HepG2 (cell line): ENCODE measurements around the gene GPR149. TPM values are rescaled to one million over a fixed set of nuclear protein-coding genes. Genes with fewer than 3 reads are reported as not detected.
A peak's percentile ranks its signal among the peaks of the same experiment; 100 is the strongest.

ENCODE experiments used
- ADNP ChIP-seq: sonication (generic); formaldehyde crosslinking; IDR thresholded peaks from 2 replicates; pipeline ENCODE4 v1.4.0; 2020; ENCODE audit warnings: missing genetic modification reagents
- AGO1 ChIP-seq: fragments of 200-400 bp; formaldehyde crosslinking; IDR thresholded peaks from 2 replicates; pipeline ENCODE4 v1.6.1; 2017; ENCODE audit warnings: mild to moderate bottlenecking, low read depth, low read length, moderate library complexity; ENCODE audit not compliant: poor library complexity, severe bottlenecking
- ARNTL ChIP-seq: sonication (generic); formaldehyde crosslinking; IDR thresholded peaks from 2 replicates; pipeline ENCODE4 v1.4.0; 2020; ENCODE audit warnings: mild to moderate bottlenecking, missing genetic modification reagents
- ATF7-NPFF ChIP-seq: sonication (generic); formaldehyde crosslinking; IDR thresholded peaks from 2 replicates; pipeline ENCODE4 v1.8.1; 2023; ENCODE audit warnings: mild to moderate bottlenecking, low read depth, missing genetic modification reagents, moderate library complexity
- FOXP1 ChIP-seq, 2 experiments: fragments of 450-650 bp in 1 of 2; IDR thresholded peaks; 2 replicates each; pipeline ENCODE4 v1.6.1; 2017 to 2018; ENCODE audit warnings: antibody characterized with exemption in 1 of 2
- GLI4 ChIP-seq: sonication (generic); formaldehyde crosslinking; IDR thresholded peaks from 2 replicates; pipeline ENCODE4 v1.5.1; 2020; ENCODE audit warnings: missing genetic modification reagents, mild to moderate bottlenecking, moderate library complexity, borderline replicate concordance
- POGZ ChIP-seq: sonication (generic); formaldehyde crosslinking; IDR thresholded peaks from 2 replicates; pipeline ENCODE4 v1.4.0; 2020; ENCODE audit warnings: mild to moderate bottlenecking, missing genetic modification reagents
- PRDM15 ChIP-seq: sonication (generic); formaldehyde crosslinking; IDR thresholded peaks from 2 replicates; pipeline ENCODE4 v1.4.0; 2020; ENCODE audit warnings: missing genetic modification reagents
- TCF7 ChIP-seq: sonication (generic); IDR thresholded peaks from 2 replicates; pipeline ENCODE4 v1.6.1; 2016; ENCODE audit warnings: antibody characterized with exemption, low read depth
- ZNF614 ChIP-seq: IDR thresholded peaks from 2 replicates; pipeline ENCODE4 v1.6.1; 2018; ENCODE audit warnings: missing biosample characterization, missing genetic modification reagents, inconsistent platforms, borderline replicate concordance
- ZSCAN9 ChIP-seq: IDR thresholded peaks from 2 replicates; pipeline ENCODE4 v1.6.1; 2016; ENCODE audit warnings: borderline replicate concordance
- polyA plus RNA-seq, 8 experiments: library from polyadenylated mRNA; depleted of rRNA in 3 of 8; stranded (reverse) in 7 of 8; unstranded in 1 of 8; fragments of >200 nt; fragmentation: Illumina TruSeq in 4 of 8; extraction: Trizol in 4 of 8; gene quantifications; 2 replicates each; pipeline versions ENCODE4 v1.2.1 to v1.2.3, GENCODE V29; 2011 to 2016; ENCODE audit warnings: low read depth in 4 of 8, missing spikeins in 1 of 8, mixed read lengths in 1 of 8; ENCODE audit not compliant: insufficient read depth in 1 of 8
- total RNA-seq, 5 experiments: library from RNA; depleted of rRNA; stranded (reverse); fragments of >200 nt; fragmentation: Illumina TruSeq; extraction: Trizol; gene quantifications; 2 replicates each; pipeline ENCODE4 v1.2.3, GENCODE V29; 2016; ENCODE audit warnings: low read depth in 1 of 5
- TF ChIP-seq, protein P1 (sequence below): sonication (generic); formaldehyde crosslinking; IDR thresholded peaks from 2 replicates; pipeline ENCODE4 v1.4.0; 2020; ENCODE audit warnings: mild to moderate bottlenecking, low read depth, missing genetic modification reagents
- TF ChIP-seq, protein P2 (sequence below): IDR thresholded peaks from 2 replicates; pipeline ENCODE4 v1.6.1; 2016
- TF ChIP-seq, protein P3 (sequence below): sonication (generic); formaldehyde crosslinking; IDR thresholded peaks from 2 replicates; pipeline ENCODE4 v1.4.0; 2020; ENCODE audit warnings: missing genetic modification reagents, mild to moderate bottlenecking, borderline replicate concordance
- TF ChIP-seq, protein P4 (sequence below): IDR thresholded peaks from 2 replicates; pipeline ENCODE4 v1.6.1; 2012; ENCODE audit warnings: low read length, improper control_type of control experiment

The GPR149 gene
- total and polyA plus RNA-seq, 2 of the 13 experiments (the other 11 are each of a cell fraction or from before 2014, with no cell fraction given), result not detected

DNA sequence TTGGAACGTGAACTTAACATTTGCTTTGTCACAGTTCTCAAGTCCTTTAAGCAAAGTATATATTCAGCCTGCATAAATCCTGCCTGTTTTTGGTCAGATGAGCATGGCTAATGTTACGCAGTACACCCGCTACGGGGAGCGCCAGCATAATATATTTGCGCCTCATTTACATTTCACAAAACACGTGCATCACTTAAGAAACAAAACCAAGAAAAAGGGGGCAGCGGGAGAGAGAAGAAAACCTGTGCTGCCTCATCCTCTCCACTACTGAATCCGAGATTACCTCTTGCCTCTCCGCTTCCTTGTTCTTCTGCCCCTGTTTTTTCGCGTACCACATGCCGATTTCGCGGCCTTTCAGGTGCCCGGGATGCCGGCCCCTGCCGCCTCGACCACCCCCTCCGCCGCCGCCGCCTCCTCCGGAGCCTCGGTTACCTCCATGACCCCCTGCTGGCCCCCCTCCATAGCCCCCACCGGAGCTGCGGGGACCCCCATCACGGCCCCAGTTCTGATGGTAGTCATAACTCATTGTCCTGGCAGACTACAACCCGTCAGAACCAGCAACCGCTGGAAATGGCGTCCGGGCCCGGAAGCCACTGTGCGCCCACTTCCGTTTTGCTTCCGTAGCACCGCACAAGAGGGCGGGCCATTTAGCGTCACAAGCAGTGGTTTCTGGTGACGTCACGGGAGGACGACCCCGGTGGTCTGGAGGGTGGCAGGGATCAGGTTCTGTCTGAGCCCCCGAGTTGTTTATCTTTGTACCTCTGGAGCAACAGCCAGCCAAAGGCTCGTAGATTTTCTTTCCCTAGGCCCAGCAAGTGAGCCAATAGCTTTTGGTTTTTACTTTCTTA is 105.9 kb downstream of the GPR149 start, which contains the start of gene DHX36 (continued):
- no peak for TF ChIP-seq PRDM15 (CRISPR knock-in tag)
- TF ChIP-seq ZSCAN9 (CRISPR knock-in tag), result no peak; the same call in none of the 2 replicates
- no peak for TF ChIP-seq FOXP1 (IDR thresholded peaks at IDR 0.05)
- no peak for TF ChIP-seq FOXP1 (CRISPR knock-in tag; IDR thresholded peaks at IDR 0.05)
- TF ChIP-seq, protein P1, sequence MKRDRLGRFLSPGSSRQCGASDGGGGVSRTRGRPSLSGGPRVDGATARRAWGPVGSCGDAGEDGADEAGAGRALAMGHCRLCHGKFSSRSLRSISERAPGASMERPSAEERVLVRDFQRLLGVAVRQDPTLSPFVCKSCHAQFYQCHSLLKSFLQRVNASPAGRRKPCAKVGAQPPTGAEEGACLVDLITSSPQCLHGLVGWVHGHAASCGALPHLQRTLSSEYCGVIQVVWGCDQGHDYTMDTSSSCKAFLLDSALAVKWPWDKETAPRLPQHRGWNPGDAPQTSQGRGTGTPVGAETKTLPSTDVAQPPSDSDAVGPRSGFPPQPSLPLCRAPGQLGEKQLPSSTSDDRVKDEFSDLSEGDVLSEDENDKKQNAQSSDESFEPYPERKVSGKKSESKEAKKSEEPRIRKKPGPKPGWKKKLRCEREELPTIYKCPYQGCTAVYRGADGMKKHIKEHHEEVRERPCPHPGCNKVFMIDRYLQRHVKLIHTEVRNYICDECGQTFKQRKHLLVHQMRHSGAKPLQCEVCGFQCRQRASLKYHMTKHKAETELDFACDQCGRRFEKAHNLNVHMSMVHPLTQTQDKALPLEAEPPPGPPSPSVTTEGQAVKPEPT (CRISPR knock-in tag), result no peak
- TF ChIP-seq AGO1, result no peak
- TF ChIP-seq TCF7, result no peak
- TF ChIP-seq GLI4 (CRISPR knock-in tag), result no peak
- no peak for TF ChIP-seq ADNP (CRISPR knock-in tag)
- TF ChIP-seq ATF7-NPFF (CRISPR knock-in tag), result no peak
- TF ChIP-seq POGZ, result peak; percentile 96
- TF ChIP-seq, protein P2, sequence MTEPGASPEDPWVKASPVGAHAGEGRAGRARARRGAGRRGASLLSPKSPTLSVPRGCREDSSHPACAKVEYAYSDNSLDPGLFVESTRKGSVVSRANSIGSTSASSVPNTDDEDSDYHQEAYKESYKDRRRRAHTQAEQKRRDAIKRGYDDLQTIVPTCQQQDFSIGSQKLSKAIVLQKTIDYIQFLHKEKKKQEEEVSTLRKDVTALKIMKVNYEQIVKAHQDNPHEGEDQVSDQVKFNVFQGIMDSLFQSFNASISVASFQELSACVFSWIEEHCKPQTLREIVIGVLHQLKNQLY (CRISPR knock-in tag), result no peak
- TF ChIP-seq ARNTL, result 0 out of 2 replicates have a peak, but pooled peaks have one; percentile 19
- TF ChIP-seq, protein P3, sequence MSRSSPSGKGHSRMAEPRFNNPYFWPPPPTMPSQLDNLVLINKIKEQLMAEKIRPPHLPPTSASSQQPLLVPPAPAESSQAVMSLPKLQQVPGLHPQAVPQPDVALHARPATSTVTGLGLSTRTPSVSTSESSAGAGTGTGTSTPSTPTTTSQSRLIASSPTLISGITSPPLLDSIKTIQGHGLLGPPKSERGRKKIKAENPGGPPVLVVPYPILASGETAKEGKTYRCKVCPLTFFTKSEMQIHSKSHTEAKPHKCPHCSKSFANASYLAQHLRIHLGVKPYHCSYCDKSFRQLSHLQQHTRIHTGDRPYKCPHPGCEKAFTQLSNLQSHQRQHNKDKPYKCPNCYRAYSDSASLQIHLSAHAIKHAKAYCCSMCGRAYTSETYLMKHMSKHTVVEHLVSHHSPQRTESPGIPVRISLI, result 0 out of 2 replicates have a peak, but pooled peaks have one; percentile 23
- TF ChIP-seq, protein P4, sequence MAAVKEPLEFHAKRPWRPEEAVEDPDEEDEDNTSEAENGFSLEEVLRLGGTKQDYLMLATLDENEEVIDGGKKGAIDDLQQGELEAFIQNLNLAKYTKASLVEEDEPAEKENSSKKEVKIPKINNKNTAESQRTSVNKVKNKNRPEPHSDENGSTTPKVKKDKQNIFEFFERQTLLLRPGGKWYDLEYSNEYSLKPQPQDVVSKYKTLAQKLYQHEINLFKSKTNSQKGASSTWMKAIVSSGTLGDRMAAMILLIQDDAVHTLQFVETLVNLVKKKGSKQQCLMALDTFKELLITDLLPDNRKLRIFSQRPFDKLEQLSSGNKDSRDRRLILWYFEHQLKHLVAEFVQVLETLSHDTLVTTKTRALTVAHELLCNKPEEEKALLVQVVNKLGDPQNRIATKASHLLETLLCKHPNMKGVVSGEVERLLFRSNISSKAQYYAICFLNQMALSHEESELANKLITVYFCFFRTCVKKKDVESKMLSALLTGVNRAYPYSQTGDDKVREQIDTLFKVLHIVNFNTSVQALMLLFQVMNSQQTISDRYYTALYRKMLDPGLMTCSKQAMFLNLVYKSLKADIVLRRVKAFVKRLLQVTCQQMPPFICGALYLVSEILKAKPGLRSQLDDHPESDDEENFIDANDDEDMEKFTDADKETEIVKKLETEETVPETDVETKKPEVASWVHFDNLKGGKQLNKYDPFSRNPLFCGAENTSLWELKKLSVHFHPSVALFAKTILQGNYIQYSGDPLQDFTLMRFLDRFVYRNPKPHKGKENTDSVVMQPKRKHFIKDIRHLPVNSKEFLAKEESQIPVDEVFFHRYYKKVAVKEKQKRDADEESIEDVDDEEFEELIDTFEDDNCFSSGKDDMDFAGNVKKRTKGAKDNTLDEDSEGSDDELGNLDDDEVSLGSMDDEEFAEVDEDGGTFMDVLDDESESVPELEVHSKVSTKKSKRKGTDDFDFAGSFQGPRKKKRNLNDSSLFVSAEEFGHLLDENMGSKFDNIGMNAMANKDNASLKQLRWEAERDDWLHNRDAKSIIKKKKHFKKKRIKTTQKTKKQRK, result no peak
- no peak for TF ChIP-seq ZNF614 (CRISPR knock-in tag)
